B cell (primary cell): ENCODE measurements around the gene AHDC1. TPM values are rescaled to one million over a fixed set of nuclear protein-coding genes. Genes with fewer than 3 reads are reported as not detected.

ENCODE experiments used
- ATAC-seq: fragments of 200-7000 bp; cut with Tn5 transposase; one replicate; pipeline ENCODE4 v1.10.0; 2021; ENCODE audit warnings: low read depth, mild to moderate bottlenecking, moderate number of reproducible peaks, moderate library complexity
- CTCF ChIA-PET: fragments of 350-600 bp; sonication (Branson Sonifier 250); formaldehyde crosslinking; loops from one replicate; lab custom pipeline; 2021; ENCODE audit warnings: antibody characterized with exemption, inconsistent platforms; lab: Charles Lee
- POLR2A ChIA-PET: fragments of 350-600 bp; sonication (Branson Sonifier 250); formaldehyde crosslinking; loops from one replicate; lab custom pipeline; 2021; ENCODE audit warnings: antibody characterized with exemption; lab: Charles Lee
- DNase-seq: peaks from one replicate; pipeline ENCODE4 v3.0.0; 2013
- H2AFZ ChIP-seq: 2 replicates; pipeline ENCODE4 v1.6.1; 2012; ENCODE audit warnings: mild to moderate bottlenecking, low read depth, low read length; ENCODE audit not compliant: insufficient read depth, poor library complexity, severe bottlenecking
- H3K27ac ChIP-seq, 2 donors: 1 replicate in 1 of 2; 2 replicates in 1 of 2; pipeline ENCODE4 v1.5.1; 2012 to 2013; ENCODE audit warnings: low read length in 2 of 2, mild to moderate bottlenecking in 2 of 2, moderate library complexity in 1 of 2
- H3K27me3 ChIP-seq, 4 experiments: fragments of 200-600 bp in 1 of 4; sonication (generic) in 1 of 4; replicated peaks in 1 of 4; 1 replicate in 2 of 4; 2 replicates in 2 of 4; pipeline versions ENCODE4 v1.6.1 to v1.7.0; 2013 to 2016; ENCODE audit warnings: low read length in 3 of 4, mild to moderate bottlenecking in 2 of 4, mixed read lengths in 1 of 4, moderate library complexity in 1 of 4; ENCODE audit not compliant: insufficient read depth in 4 of 4, control insufficient read depth in 3 of 4; ENCODE audit errors: control extremely low read depth in 1 of 4
- H3K36me3 ChIP-seq, 2 experiments: replicated peaks in 1 of 2; 1 replicate in 1 of 2; 2 replicates in 1 of 2; pipeline versions ENCODE4 v1.6.1 to v1.7.1; 2013; ENCODE audit warnings: low read length in 1 of 2; ENCODE audit not compliant: insufficient read depth in 2 of 2, control insufficient read depth in 1 of 2; ENCODE audit errors: control extremely low read depth in 1 of 2, extremely low read depth in 1 of 2
- H3K4me1 ChIP-seq, 2 donors: fragments of 200-600 bp in 1 of 2; sonication (generic) in 1 of 2; 1 replicate in 1 of 2; 2 replicates in 1 of 2; pipeline versions ENCODE4 v1.5.1 to v1.6.1; 2013 to 2017; ENCODE audit warnings: low read length in 2 of 2; ENCODE audit not compliant: control insufficient read depth in 2 of 2, insufficient read depth in 2 of 2
- H3K4me2 ChIP-seq: replicated peaks from 2 replicates; pipeline ENCODE3; 2012; ENCODE audit warnings: mild to moderate bottlenecking, low read depth, low read length; ENCODE audit not compliant: poor library complexity, severe bottlenecking
- H3K4me3 ChIP-seq, 5 experiments: fragments of 200-600 bp in 1 of 5; sonication (generic) in 1 of 5; 1 replicate in 3 of 5; 2 replicates in 2 of 5; pipeline versions ENCODE4 v1.5.1 to v1.7.0; 2011 to 2016; ENCODE audit warnings: low read length in 4 of 5, mild to moderate bottlenecking in 4 of 5, low read depth in 2 of 5, control low read depth in 1 of 5, moderate library complexity in 1 of 5; ENCODE audit not compliant: insufficient read depth in 1 of 5; ENCODE audit errors: control extremely low read depth in 1 of 5, extremely low read depth in 1 of 5
- H3K79me2 ChIP-seq: fragments of 200-600 bp; sonication (generic); one replicate; pipeline ENCODE4 v1.6.0; 2016; ENCODE audit warnings: low read length; ENCODE audit not compliant: control insufficient read depth, insufficient read depth
- H3K9ac ChIP-seq: fragments of 200-600 bp; sonication (generic); 2 replicates; pipeline ENCODE4 v1.6.1; 2017; ENCODE audit warnings: mild to moderate bottlenecking, low read length, moderate library complexity
- H3K9me3 ChIP-seq, 3 donors: one replicate each; pipeline versions ENCODE4 v1.6.1 to v1.7.1; 2013; ENCODE audit warnings: low read length in 2 of 3; ENCODE audit not compliant: control insufficient read depth in 2 of 3, insufficient read depth in 1 of 3; ENCODE audit errors: control extremely low read depth in 1 of 3
- H4K20me1 ChIP-seq: 2 replicates; pipeline ENCODE4 v1.6.0; 2012; ENCODE audit warnings: mild to moderate bottlenecking, low read length; ENCODE audit not compliant: insufficient read depth, control insufficient read depth, poor library complexity, severe bottlenecking
- H3K27ac Mint-ChIP-seq: one replicate; pipeline ENCODE4 v1.8.0; 2021; ENCODE audit warnings: mixed read lengths
- H3K27me3 Mint-ChIP-seq: one replicate; pipeline ENCODE4 v1.8.0; 2021; ENCODE audit warnings: mixed read lengths
- H3K4me1 Mint-ChIP-seq: one replicate; pipeline ENCODE4 v1.8.0; 2021; ENCODE audit warnings: mixed read lengths
- H3K4me3 Mint-ChIP-seq: one replicate; pipeline ENCODE4 v1.8.0; 2021; ENCODE audit warnings: mixed read lengths
- H3K9me3 Mint-ChIP-seq: one replicate; pipeline ENCODE4 v1.8.0; 2022; ENCODE audit warnings: mixed read lengths; ENCODE audit not compliant: insufficient read depth
- CTCF ChIP-seq: fragments of 200-600 bp; IDR thresholded peaks from one replicate; pipeline ENCODE4 v1.8.0; 2022; ENCODE audit warnings: antibody characterized with exemption, mild to moderate bottlenecking
- EZH2 ChIP-seq: IDR thresholded peaks from 2 replicates; pipeline ENCODE4 v1.6.1; 2012; ENCODE audit warnings: borderline replicate concordance, low read depth, mild to moderate bottlenecking, moderate library complexity, low read length; ENCODE audit not compliant: insufficient read depth, poor library complexity, severe bottlenecking
- WGBS: methylation state at CpG from one replicate; pipeline ENCODE4 v1.1.5; 2013; ENCODE audit warnings: missing lambda C conversion rate; ENCODE audit not compliant: insufficient coverage; 5-methylcytosine and 5-hydroxymethylcytosine counted together
- intact Hi-C: fragments of 100-400 bp; cut with micrococcal nuclease; formaldehyde crosslinking; loops from one replicate; pipeline ENCODE4 v1.10.0; 2022
- polyA plus RNA-seq: library from polyadenylated mRNA; depleted of rRNA; stranded (reverse); fragments of >200 nt; gene quantifications from 2 replicates; pipeline ENCODE4 v1.2.3, GENCODE V29; 2012
- total RNA-seq, 2 donors: library from RNA; stranded (reverse); fragments of 120-200 nt in 1 of 2; gene quantifications; 1 replicate in 1 of 2; 2 replicates in 1 of 2; pipeline versions ENCODE4 v1.2.3 to v1.2.4, GENCODE V29; 2013 to 2022

The AHDC1 gene
- total and polyA plus RNA-seq, 2 donors (not counting 1 experiment from before 2014, with no cell fraction given) = 6.2 to 32.0 TPM

GRCh38 chr1:27590917-27591508 is 12.9 kb downstream of the AHDC1 start:
- Mint-ChIP-seq H3K4me3 (no peak overlapping the region), H3K27me3 (no peaks in the 10 kb centered on the region), H3K4me1 (peaks cover 6% of the 10 kb centered on the region), H3K9me3 (no peaks in the 10 kb centered on the region), H3K27ac (no peak overlapping the region)
- no peak overlapping the region for H2AFZ ChIP-seq
- no peaks in the 10 kb centered on the region for H3K9me3 ChIP-seq
- ATAC-seq = no peak
- H4K20me1 ChIP-seq = peaks cover 47% of the 10 kb centered on the region
- no peak overlapping the region for H3K27ac ChIP-seq
- no peak for DNase-seq
- peaks cover 0 to 18% of the 10 kb centered on the region in 2 experiments for H3K36me3 ChIP-seq
- ChIA-PET CTCF (interaction anchor here (0.6 to 2.1 kb wide), 4 partner anchors 10 to 36 kb away, joined by 3 to 6 read pairs (median 4); no protein-coding TSS in a partner anchor), POLR2A (no interaction called here)
- peaks cover 97% of the 10 kb centered on the region for H3K79me2 ChIP-seq
- intact Hi-C loops = no loop called here
- no peaks in the 10 kb centered on the region for H3K27me3 ChIP-seq
- no peak overlapping the region for H3K4me2 ChIP-seq
- no peak overlapping the region for H3K9ac ChIP-seq
- no peak for TF ChIP-seq CTCF
- no peak for TF ChIP-seq EZH2
- whole genome bisulfite sequencing = 89% methylated on average over 4 of the region's 5 CpGs
- H3K4me1 ChIP-seq = peaks cover 3 to 27% of the 10 kb centered on the region in 2 donors
- H3K4me3 ChIP-seq = no peak overlapping the region

- Histone ChIP-seq H3K9me3 (no peaks in the 10 kb centered on the region), H3K36me3 (peaks cover 0 to 18% of the 10 kb centered on the region in 2 experiments), H4K20me1 (peaks cover 41% of the 10 kb centered on the region), H3K9ac (no peak overlapping the region), H3K4me2 (no peak overlapping the region), H3K79me2 (peaks cover 97% of the 10 kb centered on the region), H3K4me1 (peaks cover 3 to 16% of the 10 kb centered on the region in 2 donors), H3K4me3 (no peak overlapping the region), H2AFZ (no peak overlapping the region), H3K27ac (no peak overlapping the region), H3K27me3 (no peaks in the 10 kb centered on the region)
- Mint-ChIP-seq H3K9me3 (no peaks in the 10 kb centered on the region), H3K27me3 (no peaks in the 10 kb centered on the region), H3K27ac (no peak overlapping the region), H3K4me1 (peaks cover 6% of the 10 kb centered on the region), H3K4me3 (no peak overlapping the region)
- intact Hi-C loops = no loop called here
- POLR2A ChIA-PET = no interaction called here
- DNase-seq = no peak
- CTCF ChIA-PET = interaction anchor here (1.3 to 2.1 kb wide), 3 partner anchors 11 to 35 kb away, joined by 3 to 6 read pairs (median 4); no protein-coding TSS in a partner anchor
- ATAC-seq = no peak
- TF ChIP-seq EZH2 (no peak), CTCF (no peak)
- WGBS = 63% methylated on average over 10 of the region's 13 CpGs
Measured at GRCh38 chr1:27589841-27590426, 14.0 kb downstream of the AHDC1 start.
